H1 (cell line): Measurements from ENCODE around the gene ANGPTL4. TPM values are rescaled to one million over a fixed set of nuclear protein-coding genes. Genes with fewer than 3 reads are reported as not detected.
A peak's percentile ranks its signal among the peaks of the same experiment; 100 is the strongest.

Experiments
- CTCF ChIA-PET: fragments of 300-600 bp; sonication (Branson Sonifier 250); formaldehyde crosslinking; loops from one replicate; lab custom pipeline; 2021; ENCODE audit not compliant: partially characterized antibody; lab: Charles Lee
- POLR2A ChIA-PET: fragments of 300-600 bp; sonication (Branson Sonifier 250); formaldehyde crosslinking; loops from one replicate; lab custom pipeline; 2021; ENCODE audit warnings: inconsistent platforms; ENCODE audit not compliant: partially characterized antibody; lab: Charles Lee
- DNase-seq, 2 experiments: peaks; one replicate each; pipeline versions ENCODE4 v3.0.0 to v3.0.0-alpha.2; 2010 to 2022; ENCODE audit warnings: low spot score in 2 of 2, low read depth in 1 of 2, mixed read lengths in 1 of 2
- FAIRE-seq: peaks from 2 replicates; lab custom pipeline; 2011; peaks lifted over from hg19 to GRCh38; lab: Jason Lieb, UNC
- H2AFZ ChIP-seq: 2 replicates; pipeline ENCODE4 v1.8.1; 2012; ENCODE audit warnings: low read length, inconsistent platforms
- H2AK5ac ChIP-seq: 2 replicates; pipeline ENCODE4 v1.6.1; 2013; ENCODE audit warnings: low read depth, low read length
- H2BK120ac ChIP-seq: replicated peaks from 2 replicates; pipeline ENCODE3; 2013; ENCODE audit warnings: low read depth, low read length, inconsistent platforms
- H2BK12ac ChIP-seq: 2 replicates; pipeline ENCODE4 v1.6.1; 2013; ENCODE audit warnings: low read depth, low read length
- H2BK15ac ChIP-seq: 2 replicates; pipeline ENCODE4 v1.6.1; 2013; ENCODE audit warnings: low read length
- H2BK20ac ChIP-seq: 2 replicates; pipeline ENCODE4 v1.6.1; 2013; ENCODE audit warnings: low read length
- H2BK5ac ChIP-seq: 2 replicates; pipeline ENCODE4 v1.6.1; 2013; ENCODE audit warnings: low read depth, low read length
- H3K14ac ChIP-seq: 2 replicates; pipeline ENCODE4 v1.6.1; 2013; ENCODE audit warnings: inconsistent platforms; ENCODE audit not compliant: insufficient read length
- H3K18ac ChIP-seq: 2 replicates; pipeline ENCODE4 v1.6.1; 2013; ENCODE audit warnings: low read length; ENCODE audit errors: extremely low read depth
- H3K23ac ChIP-seq: 2 replicates; pipeline ENCODE4 v1.6.1; 2013; ENCODE audit warnings: inconsistent platforms; ENCODE audit not compliant: insufficient read length
- H3K23me2 ChIP-seq: 2 replicates; pipeline ENCODE4 v1.6.1; 2013; ENCODE audit warnings: low read depth, low read length
- H3K27ac ChIP-seq: 2 replicates; pipeline ENCODE4 v1.6.1; 2011; ENCODE audit warnings: low read depth, low read length, inconsistent platforms
- H3K27me3 ChIP-seq, 4 experiments: replicated peaks in 1 of 4; 1 replicate in 1 of 4; 2 replicates in 3 of 4; pipeline versions ENCODE4 v1.6.1 to v1.8.1; 2011 to 2013; ENCODE audit warnings: low read length in 3 of 4, mild to moderate bottlenecking in 3 of 4, inconsistent platforms in 2 of 4, mixed read lengths in 2 of 4, moderate library complexity in 1 of 4; ENCODE audit not compliant: control insufficient read depth in 3 of 4, insufficient read depth in 3 of 4; ENCODE audit errors: extremely low read depth in 1 of 4
- H3K36me3 ChIP-seq, 4 experiments: 2 replicates each; pipeline versions ENCODE4 v1.6.1 to v1.8.1; 2011 to 2013; ENCODE audit warnings: mild to moderate bottlenecking in 4 of 4, low read length in 3 of 4, moderate library complexity in 2 of 4, control low read depth in 1 of 4, inconsistent platforms in 1 of 4; ENCODE audit not compliant: insufficient read depth in 4 of 4, control insufficient read depth in 2 of 4
- H3K4ac ChIP-seq: replicated peaks from 2 replicates; pipeline ENCODE3; 2013; ENCODE audit warnings: low read length, low read depth, mixed read lengths, inconsistent platforms; ENCODE audit not compliant: insufficient read length
- H3K4me1 ChIP-seq, 4 experiments: replicated peaks in 1 of 4; 1 replicate in 1 of 4; 2 replicates in 3 of 4; pipeline versions ENCODE4 v1.6.1 to v1.8.1; 2011 to 2013; ENCODE audit warnings: low read length in 3 of 4, inconsistent platforms in 2 of 4, mixed read lengths in 1 of 4; ENCODE audit not compliant: insufficient read depth in 4 of 4, control insufficient read depth in 3 of 4
- H3K4me2 ChIP-seq, 2 experiments: 2 replicates each; pipeline versions ENCODE4 v1.6.1 to v1.8.1; 2011 to 2013; ENCODE audit warnings: low read depth in 2 of 2, low read length in 2 of 2, control low read depth in 1 of 2, inconsistent platforms in 1 of 2, mild to moderate bottlenecking in 1 of 2; ENCODE audit not compliant: insufficient read depth in 1 of 2
- H3K4me3 ChIP-seq, 4 experiments: fragments of 200-600, 300-600 bp in 1 of 4; sonication (generic), shearing (Covaris generic), sonication (Bioruptor Twin) in 1 of 4; 2 replicates each; pipeline versions ENCODE4 v1.5.1 to v1.8.1; 2011 to 2016; ENCODE audit warnings: low read length in 4 of 4, low read depth in 3 of 4, control low read depth in 2 of 4, inconsistent platforms in 2 of 4, mild to moderate bottlenecking in 2 of 4, mixed read lengths in 1 of 4, moderate library complexity in 1 of 4; ENCODE audit not compliant: insufficient read depth in 2 of 4; ENCODE audit errors: extremely low read depth in 1 of 4
- H3K56ac ChIP-seq: replicated peaks from 2 replicates; pipeline ENCODE3; 2013; ENCODE audit warnings: low read depth, mild to moderate bottlenecking, mixed read lengths, low read length, inconsistent platforms; ENCODE audit not compliant: insufficient read length
- H3K79me1 ChIP-seq: 2 replicates; pipeline ENCODE4 v1.6.1; 2013; ENCODE audit warnings: low read depth, low read length, control low read depth
- H3K79me2 ChIP-seq, 2 experiments: 2 replicates each; pipeline versions ENCODE4 v1.6.1 to v1.8.1; 2012 to 2013; ENCODE audit warnings: low read length in 2 of 2, mild to moderate bottlenecking in 2 of 2, inconsistent platforms in 1 of 2; ENCODE audit not compliant: insufficient read depth in 2 of 2, control insufficient read depth in 1 of 2
- H3K9ac ChIP-seq, 4 experiments: replicated peaks in 1 of 4; 1 replicate in 1 of 4; 2 replicates in 3 of 4; pipeline versions ENCODE4 v1.6.1 to v1.8.1; 2011 to 2013; ENCODE audit warnings: low read depth in 3 of 4, low read length in 3 of 4, control low read depth in 2 of 4, mild to moderate bottlenecking in 2 of 4, moderate library complexity in 2 of 4, inconsistent platforms in 1 of 4; ENCODE audit errors: extremely low read depth in 1 of 4
- H3K9me3 ChIP-seq, 2 experiments: 2 replicates each; pipeline versions ENCODE4 v1.6.1 to v1.8.1; 2012 to 2013; ENCODE audit warnings: mild to moderate bottlenecking in 2 of 2, moderate library complexity in 2 of 2, control low read depth in 1 of 2, inconsistent platforms in 1 of 2, low read depth in 1 of 2, low read length in 1 of 2, mixed read lengths in 1 of 2; ENCODE audit not compliant: insufficient read depth in 2 of 2
- H4K20me1 ChIP-seq, 2 experiments: replicated peaks in 1 of 2; 2 replicates each; pipeline versions ENCODE3 to v1.8.1; 2011 to 2013; ENCODE audit warnings: inconsistent platforms in 2 of 2, low read length in 2 of 2, mild to moderate bottlenecking in 1 of 2; ENCODE audit not compliant: insufficient read depth in 2 of 2, control insufficient read depth in 1 of 2
- H4K5ac ChIP-seq: 2 replicates; pipeline ENCODE4 v1.6.1; 2013; ENCODE audit warnings: low read length, low read depth, mixed read lengths, inconsistent platforms; ENCODE audit not compliant: insufficient read length
- H4K8ac ChIP-seq: 2 replicates; pipeline ENCODE4 v1.8.0; 2013; ENCODE audit warnings: mild to moderate bottlenecking, moderate library complexity, low read length, inconsistent platforms; ENCODE audit not compliant: insufficient read depth; ENCODE audit errors: extremely low read depth
- H4K91ac ChIP-seq: replicated peaks from 2 replicates; pipeline ENCODE3; 2013; ENCODE audit warnings: low read length, mixed read lengths, inconsistent platforms; ENCODE audit not compliant: insufficient read length
- CHD1 ChIP-seq: IDR thresholded peaks from 2 replicates; pipeline ENCODE4 v1.6.1; 2012; ENCODE audit warnings: low read depth, low read length, improper control_type of control experiment
- EZH2 ChIP-seq: fragments of 200-600 bp; sonication (generic); IDR thresholded peaks from 2 replicates; pipeline ENCODE4 v1.7.1; 2012; ENCODE audit warnings: low read depth, mild to moderate bottlenecking, moderate library complexity, low read length, inconsistent platforms; ENCODE audit not compliant: severe bottlenecking
- HDAC2 ChIP-seq, 2 experiments: fragments of 300-600 bp in 1 of 2; sonication (generic) in 1 of 2; IDR thresholded peaks; 2 replicates each; pipeline ENCODE4 v1.6.1; 2011 to 2012; ENCODE audit warnings: low read depth in 2 of 2, low read length in 2 of 2, mild to moderate bottlenecking in 2 of 2, moderate library complexity in 2 of 2, borderline replicate concordance in 1 of 2, inconsistent platforms in 1 of 2
- SIX5 ChIP-seq: IDR thresholded peaks from 2 replicates; pipeline ENCODE4 v1.6.1; 2011; ENCODE audit warnings: mild to moderate bottlenecking, low read depth, low read length
- SUZ12 ChIP-seq: fragments of 200-600 bp; sonication (generic); IDR thresholded peaks from 2 replicates; pipeline ENCODE4 v1.6.1; 2012; ENCODE audit warnings: mild to moderate bottlenecking, inconsistent platforms, low read length, moderate library complexity, mixed read lengths
- TBP ChIP-seq: IDR thresholded peaks from 2 replicates; pipeline ENCODE4 v1.6.1; 2011; ENCODE audit warnings: low read depth, low read length, improper control_type of control experiment
- TEAD4 ChIP-seq: IDR thresholded peaks from 2 replicates; pipeline ENCODE4 v1.6.1; 2012; ENCODE audit warnings: low read depth, low read length, inconsistent platforms, mixed read lengths
- YY1 ChIP-seq: IDR thresholded peaks from 2 replicates; pipeline ENCODE4 v1.6.1; 2011; ENCODE audit warnings: low read depth, mild to moderate bottlenecking, low read length
- WGBS, 2 experiments: shearing (Covaris generic) in 1 of 2; methylation state at CpG; one replicate each; pipeline versions ENCODE4 v1.1.6 to v1.1.7; 2013 to 2015; ENCODE audit warnings: low lambda C conversion rate in 2 of 2, mixed read lengths in 2 of 2, inconsistent platforms in 1 of 2, low coverage in 1 of 2, missing lambda C conversion rate in 1 of 2; ENCODE audit not compliant: insufficient replicate concordance in 2 of 2, insufficient coverage in 1 of 2, insufficient read length in 1 of 2; ENCODE audit errors: extremely low coverage in 1 of 2, missing lambda C conversion rate in 1 of 2; 5-methylcytosine and 5-hydroxymethylcytosine counted together
- polyA plus RNA-seq, 7 experiments: library from polyadenylated mRNA; depleted of rRNA in 3 of 7; stranded (reverse) in 5 of 7; unstranded in 2 of 7; fragments of >200 nt in 5 of 7; fragments of 200-250 nt in 2 of 7; gene quantifications; 1 replicate in 5 of 7; 2 replicates in 1 of 7; 4 replicates in 1 of 7; pipeline versions ENCODE4 v1.2.1 to v1.2.3, GENCODE V29; 2011 to 2013; ENCODE audit warnings: missing spikeins in 2 of 7, mixed read lengths in 2 of 7
- total RNA-seq: library from RNA; stranded (reverse); fragmentation: NEBNext Ultra II Directional; extraction: Animal tissue kit (Norgen Biotek cat#: 25700); gene quantifications from 2 replicates; pipeline ENCODE4 v1.2.1, GENCODE V29; 2021
- TF ChIP-seq, protein P1 (sequence below): IDR thresholded peaks from 2 replicates; pipeline ENCODE4 v1.6.1; 2012; ENCODE audit warnings: low read length, inconsistent platforms

The ANGPTL4 gene
- total and polyA plus RNA-seq, 2 of the 8 experiments (the other 6 are each of a cell fraction or from before 2014, with no cell fraction given), result 2.3 to 6.5 TPM

DNA sequence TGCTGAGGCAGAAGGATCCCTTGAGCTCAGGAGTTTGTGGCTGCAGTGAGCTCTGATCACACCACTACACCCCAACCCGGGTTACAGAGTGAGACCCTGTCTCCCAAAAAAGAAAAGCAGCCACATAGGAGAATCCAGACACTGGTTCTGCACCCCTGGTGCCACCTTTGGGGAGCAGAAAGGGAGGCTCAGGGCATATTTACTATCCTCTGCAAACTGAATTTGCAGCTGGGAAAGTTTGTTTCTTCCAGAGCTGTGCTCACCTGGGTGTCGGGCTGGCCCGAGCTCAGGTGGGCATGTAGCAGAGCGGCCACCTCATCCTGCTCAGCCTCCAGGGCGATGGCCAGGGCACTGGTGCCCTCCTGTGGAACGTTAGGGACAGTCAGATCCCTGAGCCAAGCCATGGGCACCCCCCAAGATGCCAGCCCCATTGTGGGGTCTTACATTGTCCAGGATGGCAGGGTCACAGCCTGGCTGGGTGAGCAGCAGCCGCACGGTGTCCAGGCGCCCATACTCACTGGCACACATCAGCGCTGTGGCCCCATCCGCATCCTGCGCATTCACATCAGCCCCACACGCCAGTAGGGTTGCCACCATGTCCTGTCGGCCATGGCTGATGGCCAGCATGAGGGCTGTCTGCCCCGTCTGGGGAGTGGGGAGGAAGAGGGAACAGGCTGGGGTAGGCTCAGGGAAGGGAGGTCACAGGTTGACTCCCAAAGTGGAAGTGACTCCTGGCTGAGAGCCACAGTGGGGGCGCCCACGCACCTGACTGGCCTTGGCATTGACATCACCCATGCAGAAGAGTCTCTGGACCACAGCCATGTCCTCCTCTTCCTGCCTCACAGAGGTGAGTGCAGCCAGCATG, 39.5 kb upstream of the ANGPTL4 start:
- H3K79me2 ChIP-seq, result peaks cover 0 to 33% of the 10 kb centered on the region in 2 experiments; a peak in 2 of 4 replicates
- no peak overlapping the region for H3K4ac ChIP-seq
- peaks cover 16% of the 10 kb centered on the region for H3K23me2 ChIP-seq
- POLR2A ChIA-PET, result interaction anchor here (0.5 to 27.1 kb wide), 16 partner anchors 5 to 1880 kb away, joined by 3 to 583 read pairs (median 4); partner anchors contain the start of genes CD320, KANK3, MARCHF2 and NDUFA7
- 84% methylated on average over 15 of the region's 17 CpGs; no CpG with 5 or more reads in 1 of the 2 experiments for WGBS, 2 experiments
- no peaks in the 10 kb centered on the region for H3K9me3 ChIP-seq
- no peak overlapping the region for H4K5ac ChIP-seq
- H3K27me3 ChIP-seq, result no peaks in the 10 kb centered on the region; a peak in 1 of 7 replicates
- no peak overlapping the region for H3K14ac ChIP-seq
- no peak overlapping the region for H2BK15ac ChIP-seq
- no peak overlapping the region for H4K91ac ChIP-seq
- H3K4me1 ChIP-seq, result peaks cover 0 to 13% (median 6%) of the 10 kb centered on the region in 4 experiments; a peak in 5 of 7 replicates
- no peak overlapping the region for H2BK120ac ChIP-seq
- peak in 1 of 2 experiments; percentile 67 for DNase-seq
- H3K23ac ChIP-seq, result no peak overlapping the region
- peaks cover 13 to 20% (median 15%) of the 10 kb centered on the region in 4 experiments for H3K36me3 ChIP-seq
- no peak overlapping the region for H2AFZ ChIP-seq
- H3K4me3 ChIP-seq, result no peak overlapping the region
- no peak overlapping the region for H2BK20ac ChIP-seq
- CTCF ChIA-PET, result interaction anchor here (0.7 to 5.2 kb wide), 9 partner anchors 10 to 73 kb away, joined by 3 to 32 read pairs (median 4); no protein-coding TSS in a partner anchor
- no peak overlapping the region for H3K18ac ChIP-seq
- H3K56ac ChIP-seq, result no peak overlapping the region
- no peak overlapping the region; the same call in 1 of the 2 replicates for H2AK5ac ChIP-seq
- H3K9ac ChIP-seq, result no peak overlapping the region
- H4K8ac ChIP-seq, result peak overlapping the region; percentile 57
- peaks cover 10% of the 10 kb centered on the region; the same call in 1 of the 2 replicates for H3K79me1 ChIP-seq
- 0 out of 2 replicates have a peak overlapping the region, but pooled peaks have one; percentile 23 for H2BK12ac ChIP-seq
- H3K27ac ChIP-seq, result no peak overlapping the region
- peaks cover 5 to 15% of the 10 kb centered on the region in 2 experiments for H4K20me1 ChIP-seq
- no peak overlapping the region for H2BK5ac ChIP-seq
- H3K4me2 ChIP-seq, result no peak overlapping the region
- no peak for FAIRE-seq
- TF ChIP-seq TBP (no peak), HDAC2 (IDR thresholded peaks at IDR 0.05; ENCODE audit: borderline replicate concordance in 1 of 2, low read depth in 2 of 2, low read length in 2 of 2) (no peak), CHD1 (no peak), SUZ12 (no peak), EZH2 (no peak), SIX5 (no peak), YY1 (peak; percentile 65), TEAD4 (no peak)
- TF ChIP-seq, protein P1, sequence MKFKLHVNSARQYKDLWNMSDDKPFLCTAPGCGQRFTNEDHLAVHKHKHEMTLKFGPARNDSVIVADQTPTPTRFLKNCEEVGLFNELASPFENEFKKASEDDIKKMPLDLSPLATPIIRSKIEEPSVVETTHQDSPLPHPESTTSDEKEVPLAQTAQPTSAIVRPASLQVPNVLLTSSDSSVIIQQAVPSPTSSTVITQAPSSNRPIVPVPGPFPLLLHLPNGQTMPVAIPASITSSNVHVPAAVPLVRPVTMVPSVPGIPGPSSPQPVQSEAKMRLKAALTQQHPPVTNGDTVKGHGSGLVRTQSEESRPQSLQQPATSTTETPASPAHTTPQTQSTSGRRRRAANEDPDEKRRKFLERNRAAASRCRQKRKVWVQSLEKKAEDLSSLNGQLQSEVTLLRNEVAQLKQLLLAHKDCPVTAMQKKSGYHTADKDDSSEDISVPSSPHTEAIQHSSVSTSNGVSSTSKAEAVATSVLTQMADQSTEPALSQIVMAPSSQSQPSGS, result no peak
